ENCODE measurements around the gene GPRIN2.

The GPRIN2 gene

DNA sequence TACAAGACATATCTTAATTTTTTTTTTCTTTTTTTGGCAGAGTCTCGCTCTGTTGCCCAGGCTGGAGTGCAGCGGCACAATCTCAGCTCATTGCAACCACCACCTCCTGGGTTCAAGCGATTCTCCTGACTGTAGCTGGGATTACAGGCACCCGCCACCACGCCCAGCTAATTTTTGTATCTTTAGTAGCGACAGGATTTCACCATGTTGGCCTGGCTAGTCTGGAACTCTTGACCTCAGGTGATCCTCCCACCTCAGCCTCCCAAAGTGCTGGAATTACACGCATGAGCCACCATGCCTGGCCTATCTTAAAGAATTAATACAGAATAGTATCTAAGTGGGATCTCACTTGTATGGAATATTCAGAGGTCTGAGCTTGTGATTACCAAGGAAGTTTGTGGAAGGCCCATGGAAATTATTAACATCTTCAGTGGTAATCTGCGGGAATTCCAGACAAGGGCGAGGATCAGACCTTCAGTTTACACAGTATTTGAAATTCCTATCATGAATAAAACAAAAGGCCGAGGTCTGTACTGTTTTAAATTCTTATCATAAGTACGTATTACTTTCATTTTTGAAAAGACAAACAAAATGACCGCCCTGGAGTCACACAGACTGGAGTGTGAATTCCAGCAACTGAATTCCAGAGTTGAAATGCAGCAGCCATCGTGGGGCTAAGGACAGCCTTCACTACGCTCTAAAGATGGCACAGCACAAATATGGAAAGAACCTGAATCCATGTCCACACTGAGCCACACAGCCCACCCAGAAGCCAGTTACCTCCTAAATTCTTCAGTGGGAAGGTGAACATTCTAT lies 16.7 kb downstream of the GPRIN2 start:
- no peak for DNase-seq (ENCODE audit: low read depth)
- no peak overlapping the region for H3K4me3 ChIP-seq (ENCODE audit: low read length)

DNA sequence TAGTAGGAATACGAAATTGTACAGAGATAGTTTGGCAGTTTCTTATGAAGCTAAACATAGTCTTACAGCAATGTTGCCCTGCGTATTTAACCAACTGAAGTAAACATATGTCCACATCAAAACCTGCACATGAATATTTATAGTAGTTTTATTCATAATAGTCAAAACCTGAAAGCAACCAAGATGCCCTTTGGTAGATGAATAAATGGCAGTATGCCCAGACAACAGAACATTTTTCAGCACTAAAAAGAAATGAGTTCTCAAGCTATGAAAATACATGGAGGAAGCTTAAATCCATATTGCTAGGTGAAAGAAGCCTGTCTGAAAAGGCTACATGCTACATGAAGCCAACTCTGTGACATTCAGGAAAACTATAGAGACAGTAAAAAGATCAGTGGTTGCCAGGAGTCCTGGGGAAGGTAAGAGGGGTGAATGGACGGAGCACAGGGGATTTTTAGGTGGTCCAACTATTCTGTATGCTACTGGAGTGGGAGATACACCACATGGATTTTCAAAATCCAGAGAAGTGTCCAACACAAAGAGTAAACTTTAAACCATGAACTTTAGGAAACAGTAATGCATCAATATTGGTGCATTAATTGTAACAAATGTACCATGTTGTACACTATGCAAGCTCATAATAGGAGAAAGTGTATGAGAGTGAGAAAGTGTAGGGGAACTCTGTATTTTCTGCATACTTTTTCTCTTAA lies 17.6 kb downstream of the GPRIN2 start:
- TF ChIP-seq, protein P1, sequence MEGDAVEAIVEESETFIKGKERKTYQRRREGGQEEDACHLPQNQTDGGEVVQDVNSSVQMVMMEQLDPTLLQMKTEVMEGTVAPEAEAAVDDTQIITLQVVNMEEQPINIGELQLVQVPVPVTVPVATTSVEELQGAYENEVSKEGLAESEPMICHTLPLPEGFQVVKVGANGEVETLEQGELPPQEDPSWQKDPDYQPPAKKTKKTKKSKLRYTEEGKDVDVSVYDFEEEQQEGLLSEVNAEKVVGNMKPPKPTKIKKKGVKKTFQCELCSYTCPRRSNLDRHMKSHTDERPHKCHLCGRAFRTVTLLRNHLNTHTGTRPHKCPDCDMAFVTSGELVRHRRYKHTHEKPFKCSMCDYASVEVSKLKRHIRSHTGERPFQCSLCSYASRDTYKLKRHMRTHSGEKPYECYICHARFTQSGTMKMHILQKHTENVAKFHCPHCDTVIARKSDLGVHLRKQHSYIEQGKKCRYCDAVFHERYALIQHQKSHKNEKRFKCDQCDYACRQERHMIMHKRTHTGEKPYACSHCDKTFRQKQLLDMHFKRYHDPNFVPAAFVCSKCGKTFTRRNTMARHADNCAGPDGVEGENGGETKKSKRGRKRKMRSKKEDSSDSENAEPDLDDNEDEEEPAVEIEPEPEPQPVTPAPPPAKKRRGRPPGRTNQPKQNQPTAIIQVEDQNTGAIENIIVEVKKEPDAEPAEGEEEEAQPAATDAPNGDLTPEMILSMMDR (conservative IDR thresholded peaks at IDR 0.05; ENCODE audit: low read length): no peak
- DNase-seq (ENCODE audit: low read depth): no peak
- no peak overlapping the region for H3K4me3 ChIP-seq (ENCODE audit: low read length)

More for the DNA sequence above, 16.7 kb downstream of the GPRIN2 start:
- TF ChIP-seq, protein P1 (conservative IDR thresholded peaks at IDR 0.05; ENCODE audit: low read length): no peak

DNA sequence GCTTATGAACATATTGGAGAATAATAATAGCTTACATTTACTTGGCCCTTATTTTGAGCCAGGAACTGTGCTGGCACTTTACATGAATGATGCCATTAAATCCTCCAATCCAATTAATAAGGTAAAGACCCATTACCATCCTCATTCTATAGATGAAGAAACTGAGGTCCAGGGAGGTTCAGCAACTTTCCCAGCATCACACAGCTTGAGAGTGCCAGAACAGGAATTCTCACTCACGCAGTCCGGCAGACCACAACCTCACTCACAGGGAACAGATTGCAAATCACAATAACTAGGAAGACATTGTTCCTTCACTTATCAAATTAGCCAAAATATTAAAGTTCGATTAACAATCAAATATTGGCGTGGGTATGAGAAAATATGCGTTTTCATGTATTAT lies 18.3 kb downstream of the GPRIN2 start:
- DNase-seq (ENCODE audit: low read depth): no peak
- no peak overlapping the region for H3K4me3 ChIP-seq (ENCODE audit: low read length)
- TF ChIP-seq, protein P1 (conservative IDR thresholded peaks at IDR 0.05; ENCODE audit: low read length): no peak

DNA sequence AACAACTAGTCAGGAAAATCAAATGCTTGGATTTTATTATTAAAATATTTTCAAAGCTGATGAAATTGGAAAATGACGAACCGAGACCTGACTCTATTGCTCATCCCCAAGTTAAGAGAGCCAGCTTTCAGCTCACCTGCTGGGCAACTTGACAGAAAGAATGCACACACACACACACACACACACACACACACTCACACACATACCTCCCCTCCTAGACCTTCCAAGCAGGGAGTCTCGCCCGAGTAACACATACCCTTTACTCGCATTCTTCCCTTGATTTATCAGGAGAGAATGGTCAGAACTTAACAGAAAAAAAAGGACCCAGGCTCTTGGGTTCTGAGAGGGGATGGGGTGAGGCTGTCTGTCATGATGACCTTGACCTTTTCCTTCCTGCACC lies 19.1 kb downstream of the GPRIN2 start:
- TF ChIP-seq, protein P1 (conservative IDR thresholded peaks at IDR 0.05; ENCODE audit: low read length): no peak
- H3K4me3 ChIP-seq (ENCODE audit: low read length): no peak overlapping the region
- no peak for DNase-seq (ENCODE audit: low read depth)

DNA sequence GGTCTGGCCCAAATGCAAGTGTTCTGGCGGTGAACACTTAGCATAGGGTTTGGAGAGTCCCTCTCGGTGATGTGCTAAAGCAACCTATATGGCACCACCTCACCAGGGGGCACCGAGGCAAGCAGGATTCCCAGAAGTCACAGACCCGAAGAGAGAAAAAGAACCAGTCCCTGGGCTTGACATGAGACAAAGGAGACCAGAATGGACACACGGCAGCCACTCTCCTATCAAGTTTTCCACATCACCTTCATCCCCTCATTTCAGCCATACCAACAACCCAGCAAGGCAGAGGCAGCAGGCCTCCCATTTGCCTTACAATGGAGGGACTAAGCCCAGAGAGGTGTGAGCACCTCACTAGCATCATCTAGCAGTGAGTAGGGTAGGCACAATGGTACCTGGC lies 19.7 kb downstream of the GPRIN2 start:
- TF ChIP-seq, protein P1 (conservative IDR thresholded peaks at IDR 0.05; ENCODE audit: low read length): no peak
- DNase-seq (ENCODE audit: low read depth): no peak
- no peak overlapping the region for H3K4me3 ChIP-seq (ENCODE audit: low read length)

DNA sequence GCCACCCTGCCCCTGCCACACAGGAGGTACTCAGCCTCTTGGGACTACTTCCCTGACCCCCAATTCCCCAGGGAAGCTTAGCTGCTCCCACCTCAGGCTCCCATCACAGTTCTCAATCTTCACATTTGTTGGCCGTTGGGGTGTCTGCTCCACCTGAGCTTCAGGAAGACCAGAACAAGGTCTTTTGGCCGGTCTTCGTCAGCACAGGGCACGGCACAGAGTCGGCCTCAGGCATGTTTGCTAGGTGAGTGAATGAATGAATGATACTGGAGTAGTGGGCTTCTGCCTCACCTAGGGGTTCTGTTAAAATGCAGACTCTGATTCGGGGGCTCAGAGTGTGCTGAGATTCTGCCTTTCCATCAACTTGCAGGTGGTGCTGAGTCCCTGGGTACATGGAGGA lies 20.3 kb downstream of the GPRIN2 start:
- TF ChIP-seq, protein P1 (conservative IDR thresholded peaks at IDR 0.05; ENCODE audit: low read length): no peak
- H3K4me3 ChIP-seq (ENCODE audit: low read length): no peak overlapping the region
- DNase-seq (ENCODE audit: low read depth): no peak
